Stimulated activated CD8-positive, alpha-beta memory T cell treated with anti-CD3 and anti-CD28 coated beads, Interleukin-12 subunit alpha, Interleukin-12 subunit beta, amount 100 ng/mL, for 24 hours (primary cell): ENCODE measurements around the gene DAAM1.
A peak's percentile ranks its signal among the peaks of the same experiment; 100 is the strongest.

ENCODE experiments used
- DNase-seq: peaks from one replicate; pipeline ENCODE4 v3.0.0-alpha.2; 2020; ENCODE audit errors: extremely low read depth

The DAAM1 gene

DNA sequence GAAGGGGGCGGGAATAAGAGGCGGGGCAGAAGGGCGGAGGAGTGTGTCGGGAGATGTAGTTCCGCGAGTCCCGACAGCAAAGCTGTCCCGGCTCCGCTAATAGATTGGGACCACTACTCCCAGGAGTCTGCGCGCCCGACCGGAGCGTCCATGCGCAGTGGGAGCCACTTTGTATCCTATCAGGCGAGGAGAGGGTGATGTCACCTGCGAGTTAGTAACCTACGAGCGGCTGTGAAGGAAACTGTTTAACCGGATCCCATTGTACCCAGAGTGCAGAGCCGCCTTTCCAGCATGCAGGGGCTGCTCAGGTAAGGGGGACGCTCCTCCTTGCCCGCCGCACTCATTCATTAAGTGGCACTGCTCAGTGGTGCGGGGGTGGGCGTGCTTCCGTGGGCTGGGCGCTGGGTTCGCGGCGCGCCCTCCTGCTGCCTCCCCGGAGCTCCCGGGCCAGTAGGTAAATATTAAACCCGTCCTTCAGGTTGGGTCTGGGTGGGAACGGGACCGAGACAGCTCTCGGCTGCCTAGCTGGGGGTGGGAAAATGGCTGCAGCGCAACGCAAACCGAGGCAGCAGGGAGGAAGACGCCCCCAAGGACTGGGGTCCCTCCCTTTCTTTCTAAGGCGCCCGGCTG is at the start of gene DAAM1:
DAAM1 (plus strand) TSS at position 207 of the 630 bp plus-strand sequence. CDS start 74,811 bp downstream, outside the sequence.
- DNase-seq = peak; percentile 86

DNA sequence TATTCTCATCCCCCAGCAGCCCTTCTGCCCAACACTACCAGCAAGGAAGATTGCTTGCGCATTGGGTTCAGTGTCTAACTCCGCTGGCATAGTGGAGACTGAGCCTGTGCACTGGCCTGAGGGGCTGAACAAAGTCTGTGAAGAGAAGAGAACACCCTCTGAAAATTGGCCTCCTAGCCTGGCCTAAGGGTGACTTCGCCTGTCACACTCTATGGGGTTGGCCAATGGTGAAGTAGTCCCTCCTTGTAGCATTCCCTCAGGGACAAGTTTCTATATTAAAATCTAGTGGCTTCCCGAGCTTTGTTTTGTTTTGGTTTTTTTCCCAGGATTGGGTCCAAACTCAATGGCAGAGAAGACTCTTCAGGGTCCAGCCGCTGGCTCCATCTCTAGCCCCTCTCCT is 49.1 kb upstream of the DAAM1 start:
- DNase-seq = no peak

DNA sequence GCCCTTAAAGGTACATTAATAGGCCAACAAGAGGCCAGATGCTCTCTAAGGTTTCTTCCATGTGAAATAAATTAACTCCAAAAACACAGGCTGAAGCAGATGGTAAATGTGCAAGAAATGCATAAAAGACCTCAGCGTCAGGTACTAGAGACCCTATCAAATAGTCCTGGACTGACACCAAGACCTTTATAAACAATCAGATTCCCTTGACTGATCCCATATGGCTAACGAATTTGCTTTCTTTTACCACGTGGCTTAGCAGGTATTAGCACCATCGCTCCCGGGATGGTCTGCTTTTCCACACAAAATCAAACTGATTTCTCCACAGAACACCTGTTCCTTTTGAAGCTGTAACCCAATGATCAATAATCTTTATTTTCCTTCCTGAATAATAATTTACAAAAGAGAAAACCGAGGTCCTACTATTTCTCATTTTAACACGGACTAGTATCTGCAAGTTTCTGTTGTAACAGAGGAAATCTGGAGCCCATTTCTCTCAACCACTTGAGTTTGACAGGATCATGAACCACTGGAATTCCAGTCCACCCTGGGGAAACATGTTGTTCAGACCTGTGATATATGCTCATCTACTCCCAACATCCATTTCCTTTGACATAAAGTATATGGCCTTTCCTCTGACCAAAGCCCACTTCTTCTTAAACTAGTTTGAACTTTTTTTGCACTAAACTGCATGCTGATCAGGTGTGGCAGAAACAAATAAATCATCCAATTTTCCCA is 48.2 kb upstream of the DAAM1 start:
- no peak for DNase-seq

DNA sequence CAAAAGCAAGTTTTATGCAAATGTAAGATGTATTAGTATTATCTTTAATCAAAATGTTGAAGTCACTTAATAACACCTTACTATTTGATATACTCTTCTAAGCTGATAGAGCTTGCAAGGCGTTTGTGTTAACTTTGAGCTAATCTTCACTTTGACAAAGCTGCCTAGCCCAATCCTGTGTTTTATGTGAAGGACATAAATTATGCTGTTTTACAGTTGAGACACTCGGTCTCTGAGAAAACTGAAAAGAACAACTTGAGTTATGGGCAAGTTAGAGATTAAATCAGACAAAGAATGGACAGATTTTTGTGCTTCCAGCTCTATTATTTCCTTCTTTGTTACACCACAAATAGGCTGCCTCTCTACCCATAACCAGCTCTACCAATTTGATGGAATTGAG is 42.0 kb upstream of the DAAM1 start:
- no peak for DNase-seq

DNA sequence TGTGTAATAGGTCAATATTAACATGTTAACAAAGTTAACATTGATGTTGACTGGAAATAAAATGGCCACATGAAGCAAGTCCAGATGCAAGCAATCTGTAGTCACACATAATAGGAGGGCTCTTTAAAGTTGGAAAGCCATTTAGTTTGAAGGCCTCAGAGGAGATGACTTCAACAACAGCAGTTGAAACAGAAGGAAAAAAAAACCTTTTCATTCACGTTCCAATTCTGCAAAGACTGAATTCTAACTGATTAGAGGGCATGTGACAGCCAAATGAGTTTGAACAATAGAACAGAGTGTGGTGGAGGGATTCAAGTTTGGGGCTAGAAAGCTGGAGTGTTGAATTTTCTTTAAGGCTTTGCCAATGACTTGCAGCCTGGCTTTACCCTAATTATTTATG is 41.5 kb upstream of the DAAM1 start:
- no peak for DNase-seq

DNA sequence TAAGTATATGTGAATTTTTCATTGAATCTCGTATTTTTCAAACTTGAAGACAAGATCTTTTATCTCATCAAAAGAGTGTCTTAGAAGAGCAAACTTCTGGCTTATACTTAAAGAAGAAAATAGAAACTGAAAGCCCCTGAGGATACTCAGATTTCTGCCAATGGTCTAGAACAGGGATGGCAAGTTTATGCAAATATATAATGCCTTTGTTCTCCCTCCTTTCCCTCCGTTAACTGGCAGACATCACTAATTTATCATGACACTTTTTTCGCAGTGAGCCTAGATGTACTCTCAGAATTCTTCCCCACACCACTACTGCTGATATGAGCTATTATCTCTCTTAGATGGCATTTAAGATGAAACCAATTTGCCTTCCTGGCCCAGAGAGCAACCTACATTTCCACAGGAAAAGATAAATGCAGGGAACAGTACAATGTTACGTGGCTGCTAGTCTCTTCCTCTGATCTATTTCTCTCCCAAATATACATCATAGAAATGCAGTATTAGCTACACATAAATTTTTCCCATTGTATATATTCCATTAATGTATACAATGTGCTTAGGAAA is 40.0 kb upstream of the DAAM1 start:
- no peak for DNase-seq

DNA sequence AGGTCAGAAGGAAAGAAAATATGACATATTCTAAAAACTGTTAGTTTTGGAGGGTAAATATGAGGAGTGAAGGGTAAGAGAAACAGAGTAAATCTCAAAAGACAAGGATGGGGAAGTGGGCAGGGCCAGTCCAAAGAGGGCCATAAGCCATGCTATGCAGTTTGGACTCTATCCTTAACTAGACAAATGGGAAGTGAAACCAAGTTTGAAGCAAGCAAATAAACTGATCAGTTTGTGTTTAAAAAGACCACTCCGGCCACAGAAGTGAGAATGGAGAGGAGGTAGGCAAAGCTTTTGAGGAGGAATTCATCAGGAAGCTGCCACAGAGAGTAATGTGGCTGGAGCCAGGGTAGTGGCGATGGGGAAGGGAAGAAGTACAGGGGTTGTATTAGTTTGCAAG is 37.5 kb upstream of the DAAM1 start:
- DNase-seq = no peak

DNA sequence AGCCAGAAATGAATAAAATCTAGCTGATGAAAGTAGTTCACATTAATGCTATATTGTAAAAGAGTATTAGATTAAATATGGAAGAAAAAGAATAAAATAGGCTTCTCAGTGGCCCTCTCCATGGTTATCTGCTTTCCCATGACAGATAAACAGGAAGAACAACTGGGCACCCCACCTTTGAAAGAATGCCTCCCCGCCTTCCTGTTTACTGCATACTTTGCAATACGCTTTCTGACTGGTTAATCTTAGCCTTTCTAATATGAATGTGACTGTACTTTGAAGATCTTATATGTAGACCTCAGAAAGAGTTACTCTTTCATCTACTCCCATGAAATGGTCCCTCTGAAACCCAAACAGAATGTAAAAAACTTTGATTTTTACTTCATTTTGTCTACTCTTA is 34.1 kb upstream of the DAAM1 start:
- DNase-seq = no peak

DNA sequence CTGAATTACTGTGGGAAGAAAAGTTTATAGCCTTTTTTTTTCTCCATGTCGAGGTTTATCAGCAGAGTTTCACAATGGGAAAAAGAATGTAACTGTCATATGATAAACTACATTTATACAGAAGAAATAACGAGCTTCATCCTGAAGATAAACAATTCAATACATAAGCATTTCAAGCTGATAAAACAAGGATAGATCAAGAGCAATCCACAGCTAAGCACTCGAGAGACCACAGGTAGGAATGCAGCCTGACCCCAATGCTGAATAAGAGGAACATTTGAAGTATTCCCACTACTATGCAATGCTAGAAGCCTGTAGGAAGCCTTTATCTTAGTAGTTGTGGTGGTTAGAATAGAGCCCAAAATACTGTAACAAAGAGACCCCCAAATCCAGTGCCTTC is 32.6 kb upstream of the DAAM1 start:
- no peak for DNase-seq

DNA sequence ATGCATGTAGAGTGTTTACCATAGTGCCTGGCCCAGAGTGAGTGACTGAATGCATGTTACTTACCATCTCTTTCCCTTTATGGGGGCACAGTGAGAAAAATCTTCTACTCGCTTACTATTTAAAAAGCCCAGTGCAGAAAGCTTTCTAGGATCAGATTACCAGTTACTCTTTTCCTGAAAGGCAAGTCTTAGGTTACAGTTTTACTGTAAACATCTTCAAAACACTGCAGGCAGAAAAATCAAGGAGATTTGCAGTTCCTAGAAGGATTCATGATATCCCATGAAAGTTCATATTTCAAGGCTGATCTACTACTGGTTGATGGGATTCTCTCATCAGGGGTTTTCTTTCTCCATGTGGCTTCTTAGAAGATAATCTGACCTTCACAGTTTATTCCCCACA is 29.3 kb upstream of the DAAM1 start:
- DNase-seq = no peak

DNA sequence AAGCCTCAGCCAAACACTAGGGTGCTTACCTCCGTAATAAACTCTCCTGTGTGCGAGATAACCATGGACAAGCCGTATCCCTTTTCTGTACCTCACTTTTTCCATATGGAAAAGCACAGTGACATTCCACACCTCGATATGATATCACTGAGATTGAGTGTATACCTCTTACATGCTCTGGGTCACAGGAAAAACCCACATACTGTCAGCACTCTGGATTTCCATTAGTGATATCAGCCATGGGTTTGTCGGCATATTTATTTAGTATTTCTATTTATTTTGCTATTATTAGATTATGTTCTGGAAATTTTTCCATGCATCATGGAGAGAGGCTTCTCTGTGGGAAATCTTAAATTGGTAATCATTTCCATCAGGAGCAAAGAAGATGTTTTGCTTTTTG is 28.0 kb upstream of the DAAM1 start:
- DNase-seq = no peak

DNA sequence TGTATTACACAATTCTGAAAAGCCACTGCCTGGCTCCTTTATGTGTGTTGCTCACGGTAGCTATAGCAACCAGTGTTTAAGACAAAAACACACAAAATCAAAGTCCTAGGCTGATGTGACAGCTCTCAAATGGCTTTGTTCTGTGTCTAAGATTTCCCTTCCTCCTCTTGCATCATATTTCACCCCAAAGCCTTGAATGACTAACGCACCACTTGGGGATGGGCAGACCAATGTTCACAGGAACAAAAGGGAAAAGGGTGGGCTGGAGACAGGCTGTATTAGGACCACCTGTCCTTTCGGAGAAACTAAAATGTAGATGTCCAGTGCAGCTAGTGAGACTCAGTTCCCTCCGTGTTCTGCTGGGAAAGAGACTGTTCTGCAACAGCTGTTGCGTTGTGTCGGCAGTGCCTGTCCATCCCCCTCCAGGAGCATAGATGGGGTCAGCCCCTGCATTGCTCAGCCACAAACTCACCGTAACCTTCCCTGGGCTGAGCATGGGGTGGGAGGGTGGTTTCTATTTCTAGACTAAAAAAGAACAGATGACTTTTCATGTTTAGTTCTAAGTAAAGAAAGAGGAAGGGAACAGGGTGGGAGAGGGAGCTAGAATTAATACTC is 26.8 kb upstream of the DAAM1 start:
- DNase-seq = no peak

DNA sequence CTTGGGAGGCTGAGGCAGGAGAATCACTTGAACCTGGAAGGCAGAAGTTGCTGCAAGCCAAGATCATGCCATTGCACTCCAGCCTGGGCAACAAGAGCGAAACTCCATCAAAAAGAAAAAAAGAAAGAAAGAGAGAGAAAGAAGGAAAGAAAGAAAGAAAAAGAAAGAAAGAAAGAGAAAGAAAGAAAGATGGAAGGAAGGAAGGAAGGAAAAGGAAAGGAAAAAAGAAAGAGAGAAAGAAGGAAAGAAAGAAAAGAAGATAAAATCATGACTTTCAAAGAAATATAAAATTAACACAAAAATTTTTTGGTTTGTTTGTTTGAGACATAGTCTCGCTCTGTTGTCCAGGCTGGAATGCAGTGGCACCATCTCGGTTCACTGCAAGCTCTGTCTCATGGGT is 22.2 kb upstream of the DAAM1 start:
- DNase-seq = no peak

DNA sequence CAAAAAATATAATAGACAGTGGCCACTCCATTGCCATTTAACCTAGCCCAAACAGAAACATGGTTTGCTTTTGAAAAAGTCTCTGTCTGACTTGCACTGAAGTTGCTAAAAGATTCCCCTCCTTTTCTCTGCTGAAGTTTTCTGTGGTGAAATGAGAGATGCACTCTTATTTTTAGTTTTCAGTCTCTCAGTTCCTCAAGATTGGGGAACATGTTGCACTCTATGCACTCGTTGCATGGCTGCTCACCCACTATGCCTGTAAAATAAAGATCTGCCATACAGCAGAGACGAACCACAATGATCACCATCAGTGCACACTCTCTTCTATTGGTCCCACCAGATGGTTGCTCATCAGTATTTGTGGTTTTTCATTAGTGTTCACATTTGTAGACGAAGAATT is 13.1 kb upstream of the DAAM1 start:
- DNase-seq = no peak

DNA sequence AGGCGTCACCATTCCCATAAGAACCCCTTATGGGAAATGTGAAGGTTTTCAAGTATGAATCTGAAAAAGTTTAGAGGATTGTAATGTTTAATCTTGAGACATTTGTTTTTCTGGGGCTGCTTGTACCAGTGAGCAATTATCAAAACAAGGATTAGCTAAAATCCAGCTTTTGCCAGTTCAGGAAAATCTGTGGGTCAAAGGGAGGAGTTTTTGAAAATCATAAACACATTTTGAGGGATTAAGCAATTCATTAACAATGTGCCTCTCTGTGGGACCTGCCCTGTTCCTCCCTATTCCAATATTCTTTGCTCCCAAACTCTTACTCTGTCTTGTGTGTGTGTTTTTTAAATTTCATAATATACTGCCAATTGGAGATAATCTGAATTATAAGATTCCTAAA is 11.7 kb upstream of the DAAM1 start:
- no peak for DNase-seq

DNA sequence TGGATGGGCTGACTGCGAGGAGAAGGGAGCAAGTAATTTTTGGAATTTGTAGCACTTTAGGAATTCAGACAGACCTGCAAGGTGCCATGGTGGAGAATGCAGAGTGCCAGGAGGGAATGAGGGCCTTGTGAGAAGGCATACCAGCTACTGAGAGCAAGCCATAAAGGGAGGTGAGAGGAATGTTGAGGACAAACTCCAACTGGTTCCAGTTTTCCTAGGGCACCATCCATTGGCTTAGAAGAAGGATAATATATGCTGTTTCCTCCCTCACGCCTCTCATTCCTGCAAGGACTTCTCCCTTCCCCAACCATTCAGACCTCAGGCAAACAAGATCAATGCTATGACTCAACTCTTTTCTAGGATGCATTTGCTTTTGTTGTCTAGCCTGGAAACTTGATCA is 11.2 kb upstream of the DAAM1 start:
- no peak for DNase-seq

DNA sequence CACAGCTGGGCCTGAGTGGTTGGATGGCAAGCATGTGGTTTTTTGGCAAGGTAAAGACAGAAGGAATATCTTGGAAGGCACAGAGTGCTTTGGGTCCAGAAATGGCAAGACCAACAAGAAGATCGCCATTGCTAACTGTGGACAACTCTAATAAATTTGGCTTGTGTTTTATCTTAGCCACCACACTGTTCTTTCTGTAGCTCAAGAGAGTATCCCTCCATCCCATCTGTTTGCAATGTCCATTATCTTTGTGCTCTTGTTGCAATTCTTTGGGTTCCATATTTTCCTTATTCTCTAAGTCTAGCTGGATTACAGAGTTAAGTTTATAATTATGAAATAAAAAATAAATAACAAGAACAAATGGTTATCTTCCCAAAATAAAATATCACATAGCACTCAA is 6.7 kb upstream of the DAAM1 start:
- no peak for DNase-seq

DNA sequence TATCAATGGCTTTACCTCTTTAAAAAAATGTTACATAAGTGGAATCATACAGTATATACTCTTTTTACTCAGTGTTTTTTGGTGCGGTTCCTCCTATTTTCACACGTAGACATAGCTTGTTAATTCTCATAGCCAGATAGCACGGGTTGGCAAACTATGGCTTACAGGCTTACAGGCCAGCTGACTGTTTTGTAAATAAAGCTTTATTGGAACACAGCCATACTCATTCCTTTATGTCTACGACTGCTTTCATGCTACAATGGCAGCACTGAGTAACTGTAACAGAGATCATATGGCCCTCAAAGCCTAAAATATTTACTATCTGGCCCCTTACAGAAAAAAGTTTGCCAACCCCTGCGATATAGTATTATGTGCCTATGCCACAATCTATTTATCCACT is 5.8 kb upstream of the DAAM1 start:
- DNase-seq = no peak

DNA sequence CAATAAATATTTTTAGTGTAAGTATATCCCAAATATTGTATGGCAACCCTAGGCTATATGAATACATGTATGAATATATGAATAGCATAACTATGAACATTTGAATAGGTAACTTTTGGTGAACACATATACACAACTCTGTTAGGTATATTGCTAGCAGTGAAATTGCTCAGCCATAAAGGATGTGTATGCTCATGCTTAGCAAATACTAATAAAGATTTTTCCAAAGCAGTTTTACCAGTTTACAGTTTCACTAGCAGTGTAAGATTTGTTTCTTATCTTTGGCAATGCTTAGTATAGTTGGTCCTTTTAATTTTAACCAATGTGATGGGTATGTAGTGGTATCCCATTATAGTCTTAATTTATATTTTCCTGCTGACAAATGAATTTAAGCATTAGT is 5.3 kb upstream of the DAAM1 start:
- no peak for DNase-seq

DNA sequence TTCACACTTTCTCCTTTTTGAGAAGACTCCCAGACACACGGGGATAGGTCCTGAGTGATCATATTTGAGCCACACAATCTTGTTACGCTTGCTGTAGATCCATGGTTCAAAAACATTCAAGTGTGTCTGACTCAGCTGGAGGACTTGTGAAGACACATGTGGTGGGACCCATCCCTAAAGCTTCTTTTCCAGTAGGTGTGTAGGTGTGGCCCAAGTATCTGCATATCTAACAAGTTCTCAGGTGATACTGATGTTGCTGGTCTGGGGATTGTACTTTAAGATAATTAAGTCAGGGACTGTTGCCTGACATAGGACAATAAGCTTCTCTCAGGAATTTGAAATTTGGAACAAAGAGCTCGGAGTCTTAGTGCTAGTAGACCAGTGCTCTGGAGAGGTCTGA is 4.1 kb upstream of the DAAM1 start:
- DNase-seq = no peak

DNA sequence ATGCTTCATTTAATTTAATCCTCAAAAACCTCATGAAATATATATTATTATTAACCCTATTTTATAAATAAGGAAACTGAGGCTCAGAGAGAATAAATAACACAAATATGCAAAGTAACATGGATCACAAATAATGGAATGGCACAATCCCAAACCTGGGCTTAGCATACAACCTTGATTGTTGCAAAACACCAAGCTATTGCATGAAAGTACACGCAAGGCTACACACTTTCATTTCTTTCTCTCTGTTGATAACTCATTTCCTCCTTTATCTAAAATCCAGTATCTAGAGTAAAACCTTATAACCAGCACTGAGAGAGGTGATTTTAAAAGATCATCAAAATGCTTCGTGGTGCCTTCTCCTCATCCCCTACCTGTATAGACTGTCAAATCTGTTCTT is 2.8 kb upstream of the DAAM1 start:
- DNase-seq = no peak

DNA sequence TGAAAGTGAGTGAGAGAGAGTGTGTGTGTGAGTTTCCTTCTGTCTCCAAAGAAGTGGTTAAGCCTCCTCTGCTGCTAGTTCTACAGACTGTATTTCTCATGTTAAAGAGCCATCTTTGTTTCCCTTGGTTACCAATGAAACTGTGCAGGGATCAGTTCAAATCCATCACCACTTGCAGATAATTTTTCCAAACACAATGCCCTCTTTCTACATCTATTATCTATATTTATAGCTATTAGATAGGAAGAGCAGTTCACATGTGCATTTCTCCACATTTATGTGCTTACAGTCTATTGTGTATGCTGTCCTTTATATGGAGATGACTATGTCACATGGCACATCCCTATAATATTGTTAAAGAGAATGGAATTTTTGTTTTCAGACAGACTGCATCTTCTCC is 2.2 kb upstream of the DAAM1 start:
- DNase-seq = no peak

DNA sequence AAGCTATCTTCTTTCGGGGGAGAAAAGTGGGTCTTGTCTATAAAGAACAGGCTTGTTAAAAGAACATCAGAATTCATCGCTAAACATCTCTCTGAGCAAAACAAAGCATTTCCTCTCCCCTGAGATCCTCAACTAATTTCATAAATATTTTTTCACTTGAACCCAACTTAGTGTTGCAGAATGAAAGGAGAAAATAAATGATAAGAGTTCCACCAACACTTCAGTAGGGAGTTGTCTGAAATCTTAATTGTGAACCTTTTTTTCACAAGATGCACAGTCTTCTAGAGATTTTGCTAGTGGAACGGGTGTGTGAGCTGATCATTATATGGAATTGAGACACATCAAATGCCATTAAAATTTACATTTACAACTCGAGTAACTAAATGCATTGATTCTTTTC is 1.3 kb upstream of the DAAM1 start:
- no peak for DNase-seq
